ENCODE results near the gene NOTCH3. TPM values are rescaled to one million over a fixed set of nuclear protein-coding genes. Genes with fewer than 3 reads are reported as not detected.

Gene NOTCH3
- total and polyA plus RNA-seq, 3 donors from 2014 or later: 11.4 to 16.8 (median 16.1) TPM

DNA sequence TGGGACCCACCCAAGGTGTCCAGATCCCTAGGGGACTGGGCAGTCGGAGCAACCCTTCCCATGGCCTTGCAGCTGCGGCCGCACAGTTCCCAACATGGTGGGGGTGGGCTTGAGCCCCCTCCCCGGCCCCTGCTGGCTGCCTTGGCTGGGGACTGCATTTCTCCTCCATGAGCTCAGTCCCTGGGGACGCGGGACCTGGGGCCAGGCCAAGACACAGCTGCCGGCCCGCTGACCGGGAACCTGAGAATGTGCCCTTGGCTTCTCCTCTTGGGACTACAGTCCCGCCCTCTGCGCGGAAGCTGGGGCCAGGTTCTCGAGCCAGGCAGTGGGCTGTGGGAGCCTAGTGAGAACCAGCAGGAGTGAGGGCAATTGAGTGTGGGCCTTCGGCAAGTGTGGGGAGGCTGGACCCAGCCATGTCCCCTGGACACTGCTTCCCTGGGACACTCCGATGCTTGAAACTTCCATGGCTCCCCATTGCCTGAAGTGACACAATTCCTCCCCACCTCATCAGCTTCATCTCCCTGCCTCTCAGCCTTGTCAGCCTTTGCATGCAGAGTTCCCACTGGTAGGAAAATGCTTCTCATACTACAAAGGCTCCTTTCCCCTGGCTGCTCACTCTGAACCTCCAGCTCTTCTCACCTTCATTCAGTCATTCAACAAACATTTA is 13.1 kb upstream of the NOTCH3 start:
- no peaks in the 10 kb centered on the region for H3K36me3 ChIP-seq (ENCODE audit: low read depth, missing control alignments)
- no peaks in the 10 kb centered on the region for H3K4me1 ChIP-seq
- TF ChIP-seq, protein P1, sequence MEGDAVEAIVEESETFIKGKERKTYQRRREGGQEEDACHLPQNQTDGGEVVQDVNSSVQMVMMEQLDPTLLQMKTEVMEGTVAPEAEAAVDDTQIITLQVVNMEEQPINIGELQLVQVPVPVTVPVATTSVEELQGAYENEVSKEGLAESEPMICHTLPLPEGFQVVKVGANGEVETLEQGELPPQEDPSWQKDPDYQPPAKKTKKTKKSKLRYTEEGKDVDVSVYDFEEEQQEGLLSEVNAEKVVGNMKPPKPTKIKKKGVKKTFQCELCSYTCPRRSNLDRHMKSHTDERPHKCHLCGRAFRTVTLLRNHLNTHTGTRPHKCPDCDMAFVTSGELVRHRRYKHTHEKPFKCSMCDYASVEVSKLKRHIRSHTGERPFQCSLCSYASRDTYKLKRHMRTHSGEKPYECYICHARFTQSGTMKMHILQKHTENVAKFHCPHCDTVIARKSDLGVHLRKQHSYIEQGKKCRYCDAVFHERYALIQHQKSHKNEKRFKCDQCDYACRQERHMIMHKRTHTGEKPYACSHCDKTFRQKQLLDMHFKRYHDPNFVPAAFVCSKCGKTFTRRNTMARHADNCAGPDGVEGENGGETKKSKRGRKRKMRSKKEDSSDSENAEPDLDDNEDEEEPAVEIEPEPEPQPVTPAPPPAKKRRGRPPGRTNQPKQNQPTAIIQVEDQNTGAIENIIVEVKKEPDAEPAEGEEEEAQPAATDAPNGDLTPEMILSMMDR (IDR thresholded peaks at IDR 0.05): no peak
- TF ChIP-seq POLR2A (IDR thresholded peaks at IDR 0.05): no peak
- H3K9me3 ChIP-seq: no peaks in the 10 kb centered on the region
- DNase-seq: no peak
- H3K27ac ChIP-seq: no peak overlapping the region
- intact Hi-C loops (cut with DNase I; ENCODE audit: low total_unique reads): no loop called here
- no peaks in the 10 kb centered on the region for H3K27me3 ChIP-seq
- WGBS, 2 donors: 39 to 58% methylated on average over 5 to 15 of the region's 15 CpGs
- H3K4me3 ChIP-seq: no peak overlapping the region

DNA sequence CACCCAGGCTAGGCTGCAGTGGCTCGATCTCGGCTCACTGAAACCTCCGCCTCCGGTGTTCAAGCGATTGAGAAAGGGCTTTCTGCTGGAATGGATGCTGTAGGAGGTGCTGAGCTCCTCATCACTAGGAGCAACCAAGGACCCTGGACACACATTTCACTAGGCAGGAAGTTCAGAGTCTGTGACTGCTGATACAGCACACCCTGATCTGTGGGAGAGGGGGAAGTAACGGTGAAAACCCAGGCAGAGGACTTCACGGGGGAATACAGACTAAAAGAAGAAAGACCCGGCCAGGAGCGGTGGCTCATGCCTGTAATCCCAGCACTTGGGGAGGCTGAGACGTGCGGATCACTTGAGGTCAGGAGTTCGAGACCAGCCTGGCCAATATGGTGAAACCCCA is 11.9 kb upstream of the NOTCH3 start:
- H3K36me3 ChIP-seq (ENCODE audit: low read depth, missing control alignments): no peaks in the 10 kb centered on the region
- no peak for TF ChIP-seq POLR2A (IDR thresholded peaks at IDR 0.05)
- TF ChIP-seq, protein P1 (IDR thresholded peaks at IDR 0.05): no peak
- no peaks in the 10 kb centered on the region for H3K4me1 ChIP-seq
- H3K9me3 ChIP-seq: no peaks in the 10 kb centered on the region
- H3K27ac ChIP-seq: no peak overlapping the region
- WGBS, 2 donors: 91 to 95% methylated on average over 12 of the region's 12 CpGs
- no peak overlapping the region for H3K4me3 ChIP-seq
- H3K27me3 ChIP-seq: no peaks in the 10 kb centered on the region
- intact Hi-C loops (cut with DNase I; ENCODE audit: low total_unique reads): no loop called here
- no peak for DNase-seq

DNA sequence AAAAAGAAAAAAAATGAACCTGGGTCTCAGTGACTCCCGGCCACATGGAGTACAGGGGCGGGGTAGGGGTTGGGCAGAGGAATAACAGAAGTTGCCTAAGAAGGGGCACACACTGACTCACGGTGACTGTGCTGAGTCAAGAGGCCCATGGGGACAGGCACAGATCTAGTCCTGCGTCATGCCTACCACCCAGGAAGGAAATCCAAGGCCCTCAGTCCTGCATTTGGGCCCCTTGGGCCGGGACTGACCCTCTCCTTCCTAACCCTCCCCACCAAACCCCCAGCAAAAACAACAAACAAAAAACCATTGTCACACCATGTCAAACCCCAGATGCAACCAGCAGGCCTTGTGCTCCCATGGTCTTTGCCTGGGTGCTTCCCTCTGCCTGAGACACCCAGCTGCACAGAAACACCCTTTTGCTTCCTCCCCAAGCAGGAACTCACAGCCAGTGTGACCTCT is 9.6 kb upstream of the NOTCH3 start:
- Histone ChIP-seq H3K4me1 (no peaks in the 10 kb centered on the region), H3K27ac (no peak overlapping the region), H3K36me3 (ENCODE audit: low read depth, missing control alignments) (no peaks in the 10 kb centered on the region), H3K9me3 (no peaks in the 10 kb centered on the region), H3K4me3 (no peak overlapping the region), H3K27me3 (no peaks in the 10 kb centered on the region)
- intact Hi-C loops (cut with DNase I; ENCODE audit: low total_unique reads): no loop called here
- WGBS, 2 donors: 75 to 78% methylated on average over 5 of the region's 5 CpGs
- no peak for DNase-seq
- TF ChIP-seq POLR2A (IDR thresholded peaks at IDR 0.05): no peak
- TF ChIP-seq, protein P1 (IDR thresholded peaks at IDR 0.05): no peak

DNA sequence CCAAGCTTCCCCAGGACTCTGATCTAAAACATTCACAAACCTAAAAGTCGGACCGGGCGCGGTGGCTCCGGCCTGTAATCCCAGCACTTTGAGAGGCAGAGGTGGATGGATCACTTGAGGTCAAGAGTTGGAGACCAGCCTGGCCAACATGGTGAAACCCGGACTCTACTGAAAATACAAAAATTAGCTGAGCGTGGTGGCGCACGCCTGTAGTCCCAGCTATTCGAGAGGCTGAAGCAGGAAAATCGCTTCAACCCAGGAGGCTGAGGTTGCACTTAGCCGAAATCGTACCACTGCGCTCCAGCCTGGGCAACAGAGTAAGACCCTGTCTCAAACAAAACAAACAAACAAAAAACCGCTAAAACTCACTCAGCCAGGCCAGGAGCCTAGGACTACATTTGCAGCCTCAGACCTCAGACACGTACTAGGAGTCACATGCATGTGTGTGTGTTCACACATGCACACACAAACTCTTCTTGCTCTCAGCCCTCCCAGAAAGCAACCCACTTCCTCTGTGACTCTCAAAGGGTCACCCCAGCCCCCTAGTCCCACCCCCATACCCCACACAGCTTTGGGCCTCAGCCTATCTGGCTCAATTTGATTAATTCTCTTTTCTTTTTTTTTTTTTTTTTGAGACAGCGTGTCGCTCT is 704 bp upstream of the NOTCH3 start:
- intact Hi-C loops (cut with DNase I; ENCODE audit: low total_unique reads): no loop called here
- Histone ChIP-seq H3K4me3 (no peak overlapping the region), H3K4me1 (peaks cover 4% of the 10 kb centered on the region), H3K36me3 (ENCODE audit: low read depth, missing control alignments) (no peaks in the 10 kb centered on the region), H3K27ac (no peak overlapping the region), H3K9me3 (no peaks in the 10 kb centered on the region), H3K27me3 (no peaks in the 10 kb centered on the region)
- no peak for DNase-seq
- 57 to 74% methylated on average over 18 of the region's 18 CpGs for WGBS, 2 donors
- TF ChIP-seq, protein P1 (IDR thresholded peaks at IDR 0.05): no peak
- TF ChIP-seq POLR2A (IDR thresholded peaks at IDR 0.05): no peak
